Adrenal gland (tissue), 12 donors: ENCODE measurements around the gene FRMD8. TPM values are rescaled to one million over a fixed set of nuclear protein-coding genes. Genes with fewer than 3 reads are reported as not detected.

Source experiments
- DNase-seq, 7 donors: peaks; one replicate each; pipeline ENCODE4 v3.0.0-alpha.2; 2019 to 2020
- H3K27ac ChIP-seq, 5 donors: fragments of 200-600 bp; sonication (generic) in 4 of 5; 1 replicate in 3 of 5; 2 replicates in 2 of 5; pipeline versions ENCODE4 v1.5.1 to v1.8.0; 2016 to 2020; ENCODE audit warnings: mild to moderate bottlenecking in 1 of 5
- H3K27me3 ChIP-seq: fragments of 200-600 bp; 2 replicates; pipeline ENCODE4 v1.8.0; 2021
- H3K36me3 ChIP-seq, 2 donors: fragments of 200-600 bp; replicated peaks in 1 of 2; 1 replicate in 1 of 2; 2 replicates in 1 of 2; pipeline versions ENCODE4 v1.5.1 to v1.8.0; 2018 to 2022
- H3K4me1 ChIP-seq, 2 donors: fragments of 200-600 bp; replicated peaks in 1 of 2; 1 replicate in 1 of 2; 2 replicates in 1 of 2; pipeline versions ENCODE4 v1.5.1 to v1.8.0; 2018 to 2021
- H3K4me3 ChIP-seq, 4 donors: fragments of 200-600 bp; sonication (generic) in 3 of 4; one replicate each; pipeline ENCODE4 v1.5.1; 2016 to 2018
- H3K9me3 ChIP-seq, 3 donors: fragments of 200-600 bp; sonication (generic) in 1 of 3; replicated peaks in 1 of 3; 1 replicate in 2 of 3; 2 replicates in 1 of 3; pipeline versions ENCODE4 v1.5.1 to v1.8.0; 2016 to 2021
- CTCF ChIP-seq, 6 experiments: fragments of 450-650 bp in 4 of 6; fragments of 200-600 bp in 2 of 6; sonication (generic) in 1 of 6; IDR thresholded peaks; 1 replicate in 5 of 6; 2 replicates in 1 of 6; pipeline versions ENCODE4 v1.5.1 to v1.8.0; 2016 to 2021; ENCODE audit warnings: antibody characterized with exemption in 6 of 6, mild to moderate bottlenecking in 2 of 6, moderate library complexity in 1 of 6
- POLR2A ChIP-seq, 2 donors: fragments of 450-650 bp; IDR thresholded peaks; one replicate each; pipeline ENCODE4 v1.6.1; 2017; ENCODE audit warnings: antibody characterized with exemption in 2 of 2, mild to moderate bottlenecking in 2 of 2, moderate library complexity in 1 of 2
- WGBS, 4 donors: extraction: QIAGEN DNeasy Blood & Tissue Kit in 2 of 4; methylation state at CpG; one replicate each; pipeline versions ENCODE4 v1.1.5 to v1.1.7; 2013 to 2017; 5-methylcytosine and 5-hydroxymethylcytosine counted together
- intact Hi-C, 2 donors: fragments of 100-400 bp; cut with DNase I; formaldehyde crosslinking; loops; one replicate each; pipeline versions ENCODE4 v1.14.1 to v1.15.0; 2022 to 2023
- polyA plus RNA-seq, 3 donors: library from polyadenylated mRNA; stranded (reverse); fragments of 200-250 nt in 2 of 3; fragments of 350-450 nt in 1 of 3; fragmentation: Illumina TruSeq in 1 of 3; extraction: RNeasy Lipid Tissue Mini Kit (QIAGEN cat#74804) in 1 of 3; gene quantifications; one replicate each; pipeline ENCODE4 v1.2.3, GENCODE V29; 2013 to 2014
- total RNA-seq, 9 donors: library from RNA; depleted of rRNA in 4 of 9; stranded (reverse); fragments of >200 nt in 4 of 9; fragments of 120-200 nt in 1 of 9; fragmentation: NEBNext Ultra II Directional in 1 of 9; extraction: Animal tissue kit (Norgen Biotek cat#: 25700) in 1 of 9; gene quantifications; one replicate each; pipeline versions ENCODE4 v1.1.0 to v1.2.4, GENCODE V29; 2013 to 2023
- donor health status: healthy with polysubstance abuse.
- donor health status: Bipolar disorder and iron deficiency.
- donor health status: DM: yes; HTN: yes; CAD: no.
- donor health status: DM: no; HTN: no; CAD: no.
- donor health status: DM: no; HTN: no; CAD: no.
- donor health status: DM: yes; HTN: yes; CAD: no.

The FRMD8 gene
- total and polyA plus RNA-seq, 12 donors = 5.3 to 52.1 (median 33.9) TPM

GRCh38 chr11:65383778-65384177 is 2.7 kb upstream of the FRMD8 start:
- Histone ChIP-seq H3K27me3 (no peaks in the 10 kb centered on the region), H3K4me1 (peaks cover 41 to 70% of the 10 kb centered on the region in 2 donors), H3K36me3 (no peaks in the 10 kb centered on the region), H3K9me3 (no peaks in the 10 kb centered on the region), H3K27ac (peak overlapping the region; percentile 74 to 97 (median 91)), H3K4me3 (no peak overlapping the region)
- 51 to 66% (median 64%) methylated on average over 6 of the region's 6 CpGs for WGBS, 4 donors
- DNase-seq = peak in 2 of 7 donors; percentile 25 to 63
- TF ChIP-seq POLR2A (IDR thresholded peaks at IDR 0.05) (peak in 1 of 2 donors; percentile 20), CTCF (IDR thresholded peaks at IDR 0.05) (no peak)
- intact Hi-C loops = no loop called here

GRCh38 chr11:65384301-65384889 is 2.0 kb upstream of the FRMD8 start:
- Histone ChIP-seq H3K9me3 (no peaks in the 10 kb centered on the region), H3K4me3 (no peak overlapping the region), H3K27ac (peak overlapping the region; percentile 74 to 97 (median 91)), H3K4me1 (peaks cover 44 to 76% of the 10 kb centered on the region in 2 donors), H3K27me3 (no peaks in the 10 kb centered on the region), H3K36me3 (no peaks in the 10 kb centered on the region)
- DNase-seq = peak in 3 of 7 donors; percentile 56 to 73 (median 65)
- 64 to 77% (median 70%) methylated on average over 8 of the region's 8 CpGs for WGBS, 4 donors
- no peak for TF ChIP-seq POLR2A (IDR thresholded peaks at IDR 0.05)
- TF ChIP-seq CTCF (IDR thresholded peaks at IDR 0.05) = no peak
- intact Hi-C loops = no loop called here

GRCh38 chr11:65388731-65389130 is 2.3 kb downstream of the FRMD8 start:
- Histone ChIP-seq H3K36me3 (peaks cover 0 to 9% of the 10 kb centered on the region in 2 donors), H3K27ac (peak overlapping the region in 2 of 5 donors; percentile 81 to 91), H3K9me3 (no peaks in the 10 kb centered on the region), H3K27me3 (no peaks in the 10 kb centered on the region), H3K4me3 (no peak overlapping the region), H3K4me1 (peaks cover 44 to 80% of the 10 kb centered on the region in 2 donors)
- WGBS, 4 donors = 84 to 97% (median 94%) methylated on average over 4 of the region's 4 CpGs
- TF ChIP-seq CTCF (IDR thresholded peaks at IDR 0.05) (no peak), POLR2A (IDR thresholded peaks at IDR 0.05) (no peak)
- intact Hi-C loops = no loop called here
- DNase-seq = no peak

GRCh38 chr11:65389294-65389980 is 3.0 kb downstream of the FRMD8 start:
- Histone ChIP-seq H3K4me1 (peaks cover 44 to 74% of the 10 kb centered on the region in 2 donors), H3K27ac (peak overlapping the region in 3 of 5 donors; percentile 71 to 91 (median 81)), H3K27me3 (no peaks in the 10 kb centered on the region), H3K36me3 (peaks cover 0 to 15% of the 10 kb centered on the region in 2 donors), H3K9me3 (no peaks in the 10 kb centered on the region), H3K4me3 (no peak overlapping the region)
- intact Hi-C loops = no loop called here
- TF ChIP-seq POLR2A (IDR thresholded peaks at IDR 0.05) (no peak), CTCF (IDR thresholded peaks at IDR 0.05) (no peak)
- 83 to 100% (median 93%) methylated on average over 3 to 20 of the region's 20 CpGs for WGBS, 4 donors
- peak in 1 of 7 donors; percentile 40 for DNase-seq
